ENCODE data around the gene PPP1R12B.

Gene PPP1R12B

DNA sequence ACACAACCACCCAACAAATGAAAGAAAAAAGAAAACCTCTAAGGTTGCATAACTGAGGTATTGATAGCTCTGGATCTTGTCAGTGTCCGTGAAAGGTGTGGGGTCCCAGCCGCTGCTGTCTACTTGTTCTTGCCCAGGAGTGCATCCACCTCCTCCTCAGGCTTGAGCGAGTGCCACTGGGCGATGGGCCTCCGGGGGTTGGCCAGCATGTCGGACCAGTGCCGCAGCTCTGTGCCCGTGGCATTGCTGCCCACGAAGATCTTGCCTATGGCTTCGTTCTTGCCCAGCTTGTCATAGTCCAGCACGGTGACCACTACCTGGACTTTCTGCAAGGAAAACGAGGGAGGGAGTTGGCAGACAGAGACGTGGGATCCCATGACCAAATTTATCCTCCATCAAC lies 248.1 kb downstream of the PPP1R12B start:
- H3K27me3 ChIP-seq (replicated peaks): no peaks in the 10 kb centered on the region
- no peak for DNase-seq
- in situ Hi-C loops (cut with HindIII; ENCODE audit: low pct_ligation_motif_present, low sequenced_read_pairs): no loop called here
- H3K36me3 ChIP-seq (replicated peaks): no peaks in the 10 kb centered on the region
- H3K27ac ChIP-seq: no peak overlapping the region
- no peak overlapping the region for H3K4me3 ChIP-seq (ENCODE audit: low read depth, low read length)
- TF ChIP-seq CTCF (IDR thresholded peaks at IDR 0.05; ENCODE audit: low read depth, low read length, missing control alignments): no peak

DNA sequence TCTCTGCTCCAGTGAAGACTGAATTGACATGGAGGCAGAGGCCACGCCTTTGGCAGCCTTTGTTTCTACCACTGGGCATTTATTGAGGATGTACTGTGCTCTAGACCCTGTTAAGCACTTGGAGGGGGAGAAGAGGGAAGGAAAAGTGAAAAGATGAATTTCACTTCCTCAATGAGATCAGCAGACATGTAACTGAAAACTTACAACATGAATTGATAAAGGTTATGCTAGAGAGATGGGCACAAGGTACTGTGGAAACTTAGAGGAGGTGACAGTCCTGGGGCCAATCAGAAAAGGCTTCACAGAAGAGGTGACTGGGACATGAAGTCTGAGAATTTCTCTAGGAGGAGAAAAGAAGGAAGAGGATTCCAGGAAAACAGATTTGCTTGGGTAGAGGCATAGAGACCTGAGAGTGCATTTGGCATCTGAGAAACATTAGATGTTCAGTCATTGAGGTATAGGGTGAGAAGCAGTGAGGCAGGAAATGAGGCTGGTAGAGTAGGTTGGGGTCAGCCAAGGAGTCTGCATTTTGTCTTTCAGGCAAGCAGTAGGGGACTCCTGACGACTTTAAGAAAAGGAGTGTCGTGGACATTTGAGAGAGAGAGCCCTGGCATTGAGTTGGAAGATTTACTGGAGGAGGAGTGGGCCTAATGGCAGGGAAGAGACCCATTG lies 248.7 kb downstream of the PPP1R12B start:
- no peak for TF ChIP-seq CTCF (IDR thresholded peaks at IDR 0.05; ENCODE audit: low read depth, low read length, missing control alignments)
- in situ Hi-C loops (cut with HindIII; ENCODE audit: low pct_ligation_motif_present, low sequenced_read_pairs): no loop called here
- no peaks in the 10 kb centered on the region for H3K27me3 ChIP-seq (replicated peaks)
- no peak for DNase-seq
- H3K4me3 ChIP-seq (ENCODE audit: low read depth, low read length): no peak overlapping the region
- no peaks in the 10 kb centered on the region for H3K36me3 ChIP-seq (replicated peaks)
- H3K27ac ChIP-seq: no peak overlapping the region

DNA sequence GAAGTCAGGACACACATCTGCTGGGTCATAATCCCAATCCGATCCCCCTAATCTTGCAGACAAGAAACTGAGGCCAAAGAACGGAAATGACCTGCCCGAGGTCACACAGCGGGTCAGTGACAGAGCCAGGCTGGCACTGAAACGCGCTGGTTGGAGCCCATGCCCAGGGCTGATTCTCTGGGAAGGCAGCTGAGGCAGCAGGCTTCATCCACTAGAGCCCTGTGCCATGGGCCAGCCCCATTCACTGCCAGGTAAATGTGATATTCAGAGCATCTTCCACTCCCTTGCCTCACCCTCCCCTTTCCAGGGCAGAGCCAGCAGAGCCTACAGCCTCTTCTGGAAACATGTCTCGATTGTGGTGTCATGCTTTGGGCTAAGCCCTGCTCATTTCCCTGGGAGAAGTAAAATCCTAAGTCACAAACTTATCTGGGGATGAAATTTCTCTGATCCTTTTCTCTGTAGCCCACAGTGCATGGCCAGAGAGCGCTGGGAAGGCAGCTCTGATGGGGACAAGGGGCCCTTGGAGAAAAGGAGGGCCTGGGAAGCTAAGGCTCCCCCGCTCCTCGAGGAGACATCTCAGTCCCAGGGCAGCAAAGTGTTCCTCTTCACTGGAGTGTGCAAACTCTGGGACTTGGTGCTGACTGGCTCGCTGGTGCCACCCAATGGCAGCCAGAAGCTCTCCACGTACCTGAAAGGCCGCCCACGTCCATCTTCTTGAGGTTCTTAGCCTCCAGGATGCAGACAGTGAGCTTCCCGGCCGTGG lies 251.4 kb downstream of the PPP1R12B start:
- Histone ChIP-seq H3K27me3 (replicated peaks) (no peaks in the 10 kb centered on the region), H3K4me3 (ENCODE audit: low read depth, low read length) (no peak overlapping the region), H3K36me3 (replicated peaks) (no peaks in the 10 kb centered on the region), H3K27ac (no peak overlapping the region)
- peak; percentile 95 for TF ChIP-seq CTCF (IDR thresholded peaks at IDR 0.05; ENCODE audit: low read depth, low read length, missing control alignments)
- peak; percentile 68 for DNase-seq
- in situ Hi-C loops (cut with HindIII; ENCODE audit: low pct_ligation_motif_present, low sequenced_read_pairs): no loop called here

DNA sequence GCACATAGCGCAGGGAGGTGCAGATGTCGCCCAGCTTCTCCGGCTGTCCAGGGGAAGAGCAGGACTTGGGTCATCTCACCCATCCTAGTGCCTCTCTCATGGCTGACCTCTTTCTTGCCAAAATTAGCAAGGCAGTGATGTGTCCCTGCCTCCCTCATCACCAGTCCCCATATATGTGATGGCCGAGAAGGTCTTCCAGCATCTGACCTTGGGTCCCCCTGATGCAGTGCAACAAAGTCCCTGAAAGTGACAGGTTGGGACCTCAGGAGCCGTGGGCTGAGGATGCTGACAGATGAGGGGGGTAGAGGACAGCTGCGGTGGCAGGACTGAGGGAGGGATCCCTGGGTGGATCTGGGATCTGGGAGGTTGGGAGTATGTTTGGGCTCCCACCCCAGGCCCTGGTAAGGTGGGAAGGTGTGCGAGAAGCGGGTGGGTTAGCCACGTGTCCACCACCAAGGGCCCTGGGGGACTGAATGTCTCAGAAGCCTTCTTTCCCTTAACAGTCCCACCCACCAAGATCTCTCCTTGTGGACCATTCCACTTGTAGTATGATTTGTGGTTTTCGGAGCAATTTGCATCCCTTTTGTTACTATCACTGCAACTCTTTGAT lies 252.0 kb downstream of the PPP1R12B start:
- H3K4me3 ChIP-seq (ENCODE audit: low read depth, low read length): no peak overlapping the region
- no peak for TF ChIP-seq CTCF (IDR thresholded peaks at IDR 0.05; ENCODE audit: low read depth, low read length, missing control alignments)
- no peaks in the 10 kb centered on the region for H3K36me3 ChIP-seq (replicated peaks)
- no peaks in the 10 kb centered on the region for H3K27me3 ChIP-seq (replicated peaks)
- no peak for DNase-seq
- H3K27ac ChIP-seq: no peak overlapping the region
- in situ Hi-C loops (cut with HindIII; ENCODE audit: low pct_ligation_motif_present, low sequenced_read_pairs): no loop called here

GRCh38 chr1:202603435-202603834 lies 254.9 kb downstream of the PPP1R12B start:
- DNase-seq: no peak
- H3K27me3 ChIP-seq (replicated peaks): no peaks in the 10 kb centered on the region
- no peak overlapping the region for H3K27ac ChIP-seq
- no peak for TF ChIP-seq CTCF (IDR thresholded peaks at IDR 0.05; ENCODE audit: low read depth, low read length, missing control alignments)
- no peak overlapping the region for H3K4me3 ChIP-seq (ENCODE audit: low read depth, low read length)
- H3K36me3 ChIP-seq (replicated peaks): no peaks in the 10 kb centered on the region
- in situ Hi-C loops (cut with HindIII; ENCODE audit: low pct_ligation_motif_present, low sequenced_read_pairs): no loop called here
